Neural crest cell (in vitro differentiated cells): ENCODE results near the gene ZNF418. TPM values are rescaled to one million over a fixed set of nuclear protein-coding genes. Genes with fewer than 3 reads are reported as not detected.
A peak's percentile ranks its signal among the peaks of the same experiment; 100 is the strongest.
"Not testable (repeated sequence)": the region's sequence is repeated elsewhere in the genome, so short reads cannot be mapped to it uniquely, and the experiment has no call there.

Experiments used
- DNase-seq: peaks from one replicate; pipeline ENCODE4 v3.0.0; 2021; ENCODE audit warnings: low read depth, mixed read lengths, low spot score
- H3K27ac Mint-ChIP-seq: one replicate; pipeline ENCODE4 v1.8.0; 2021; ENCODE audit warnings: mild to moderate bottlenecking, mixed read lengths; ENCODE audit not compliant: unreplicated experiment
- H3K27me3 Mint-ChIP-seq: 2 replicates; pipeline ENCODE4 v1.8.0; 2021; ENCODE audit warnings: low read depth, mild to moderate bottlenecking, mixed read lengths
- H3K36me3 Mint-ChIP-seq: 2 replicates; pipeline ENCODE4 v1.8.0; 2021; ENCODE audit warnings: low read depth, mild to moderate bottlenecking, mixed read lengths
- H3K4me1 Mint-ChIP-seq: 2 replicates; pipeline ENCODE4 v1.8.0; 2021; ENCODE audit warnings: mixed read lengths
- H3K4me3 Mint-ChIP-seq: one replicate; pipeline ENCODE4 v1.8.0; 2021; ENCODE audit warnings: mild to moderate bottlenecking, mixed read lengths
- H3K9me3 Mint-ChIP-seq: 2 replicates; pipeline ENCODE4 v1.8.0; 2021; ENCODE audit warnings: mixed read lengths
- total RNA-seq: library from RNA; stranded (reverse); gene quantifications from 2 replicates; pipeline ENCODE4 v1.2.1, GENCODE V29; 2021
- TF ChIP-seq, protein P1 (sequence below): fragments of 200-600 bp; sonication (generic); conservative IDR thresholded peaks from 2 replicates; pipeline ENCODE4 v1.5.0; 2021; ENCODE audit warnings: antibody characterized with exemption, mild to moderate bottlenecking

ZNF418 gene
- total RNA-seq, 1 donor from 2014 or later: 21.7 TPM

DNA sequence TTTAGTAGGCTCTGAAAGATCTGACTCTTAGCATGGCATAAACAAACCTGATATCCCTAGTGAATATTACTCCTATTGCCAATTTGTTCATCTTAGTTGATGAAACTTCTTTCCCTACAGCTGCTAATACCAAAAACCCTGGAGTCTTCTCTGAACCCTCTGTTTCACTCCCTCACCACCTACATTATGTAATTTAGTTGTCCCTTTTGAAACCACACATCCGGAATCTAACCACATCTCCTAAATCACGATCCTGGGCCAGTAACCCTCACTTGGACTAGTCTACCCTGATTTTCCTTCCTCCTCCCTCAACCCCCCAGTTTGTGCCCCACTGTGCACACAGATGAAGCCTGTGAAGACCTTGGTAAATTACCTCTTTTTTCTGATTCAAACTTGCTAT, 11.1 kb upstream of the ZNF418 start:
- TF ChIP-seq, protein P1, sequence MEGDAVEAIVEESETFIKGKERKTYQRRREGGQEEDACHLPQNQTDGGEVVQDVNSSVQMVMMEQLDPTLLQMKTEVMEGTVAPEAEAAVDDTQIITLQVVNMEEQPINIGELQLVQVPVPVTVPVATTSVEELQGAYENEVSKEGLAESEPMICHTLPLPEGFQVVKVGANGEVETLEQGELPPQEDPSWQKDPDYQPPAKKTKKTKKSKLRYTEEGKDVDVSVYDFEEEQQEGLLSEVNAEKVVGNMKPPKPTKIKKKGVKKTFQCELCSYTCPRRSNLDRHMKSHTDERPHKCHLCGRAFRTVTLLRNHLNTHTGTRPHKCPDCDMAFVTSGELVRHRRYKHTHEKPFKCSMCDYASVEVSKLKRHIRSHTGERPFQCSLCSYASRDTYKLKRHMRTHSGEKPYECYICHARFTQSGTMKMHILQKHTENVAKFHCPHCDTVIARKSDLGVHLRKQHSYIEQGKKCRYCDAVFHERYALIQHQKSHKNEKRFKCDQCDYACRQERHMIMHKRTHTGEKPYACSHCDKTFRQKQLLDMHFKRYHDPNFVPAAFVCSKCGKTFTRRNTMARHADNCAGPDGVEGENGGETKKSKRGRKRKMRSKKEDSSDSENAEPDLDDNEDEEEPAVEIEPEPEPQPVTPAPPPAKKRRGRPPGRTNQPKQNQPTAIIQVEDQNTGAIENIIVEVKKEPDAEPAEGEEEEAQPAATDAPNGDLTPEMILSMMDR: no peak
- Mint-ChIP-seq H3K36me3 (peaks cover 62% of the 10 kb centered on the region), H3K4me1 (peaks cover 21% of the 10 kb centered on the region), H3K9me3 (peaks cover 47% of the 10 kb centered on the region), H3K4me3 (peak overlapping the region; percentile 67), H3K27me3 (peaks cover 3% of the 10 kb centered on the region), H3K27ac (no peak overlapping the region)
- DNase-seq: no peak

DNA sequence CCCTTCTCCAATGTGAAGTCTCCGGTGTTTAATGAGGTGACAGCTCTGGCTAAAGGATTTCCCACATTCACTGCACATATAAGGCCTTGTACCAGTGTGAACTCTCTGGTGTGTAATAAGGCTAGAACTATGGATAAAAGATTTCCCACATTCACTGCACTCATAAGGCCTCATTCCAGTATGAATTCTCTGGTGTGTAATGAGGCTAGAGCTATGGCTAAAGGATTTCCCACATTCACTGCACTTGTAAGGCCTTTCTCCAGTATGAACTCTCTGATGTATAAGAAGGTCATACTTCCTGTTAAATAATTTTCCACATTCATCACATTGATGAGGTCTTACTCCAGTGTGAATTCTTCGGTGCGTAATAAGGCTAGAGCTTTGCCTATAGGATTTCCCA, 6.4 kb upstream of the ZNF418 start:
- Mint-ChIP-seq H3K27me3 (no peaks in the 10 kb centered on the region), H3K4me1 (peaks cover 11% of the 10 kb centered on the region), H3K4me3 (peak overlapping the region; percentile 33), H3K9me3 (peaks cover 50% of the 10 kb centered on the region), H3K36me3 (peaks cover 75% of the 10 kb centered on the region), H3K27ac (no peak overlapping the region)
- TF ChIP-seq, protein P1: no peak
- DNase-seq: no peak

DNA sequence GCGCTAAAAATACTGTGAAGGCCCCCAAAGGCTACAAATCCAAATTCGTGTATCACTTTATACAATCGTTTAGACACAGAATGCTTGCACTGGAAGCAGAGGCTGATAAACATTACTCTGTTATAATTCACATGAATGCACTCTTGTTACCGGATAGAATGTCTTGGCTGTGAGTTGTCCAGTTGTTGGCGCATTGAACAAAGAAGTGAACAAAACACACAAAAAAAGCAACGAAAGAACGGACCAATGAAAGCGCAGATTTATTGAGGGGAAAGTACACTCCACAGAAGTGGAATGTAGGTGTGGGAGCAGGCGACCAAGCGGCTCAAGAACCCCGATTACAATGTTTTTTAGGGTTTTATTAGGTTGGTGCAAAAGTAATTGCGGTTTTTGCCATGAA, 529 bp upstream of the ZNF418 start:
- H3K4me1 Mint-ChIP-seq: peaks cover 12% of the 10 kb centered on the region
- H3K27me3 Mint-ChIP-seq: peaks cover 4% of the 10 kb centered on the region
- peaks cover 73% of the 10 kb centered on the region for H3K36me3 Mint-ChIP-seq
- H3K4me3 Mint-ChIP-seq: peak overlapping the region; percentile 100
- TF ChIP-seq, protein P1: no peak
- H3K27ac Mint-ChIP-seq: no peak overlapping the region
- H3K9me3 Mint-ChIP-seq: peaks cover 35% of the 10 kb centered on the region
- DNase-seq: no peak

DNA sequence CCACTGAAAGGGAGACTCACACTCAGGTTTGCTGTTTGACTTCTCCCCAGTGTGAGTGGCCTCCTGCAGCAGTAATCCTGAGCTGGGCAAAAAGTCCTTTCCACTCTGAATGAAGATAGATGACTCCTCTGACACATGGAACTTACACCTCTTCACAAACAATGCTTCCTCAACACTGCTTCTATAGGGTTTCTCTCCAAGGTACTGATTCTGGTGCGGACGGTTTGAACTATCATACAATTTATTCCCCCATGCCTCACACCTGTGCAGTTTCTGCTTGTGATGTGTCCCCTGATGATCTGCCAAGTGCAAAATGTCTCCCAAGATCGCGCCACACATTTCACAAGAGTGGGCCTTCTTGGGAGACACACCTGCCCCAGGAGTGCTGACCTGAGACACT, 7.6 kb downstream of the ZNF418 start:
- TF ChIP-seq, protein P1: no peak
- peak overlapping the region; percentile 65 for H3K4me3 Mint-ChIP-seq
- H3K36me3 Mint-ChIP-seq: peaks cover 88% of the 10 kb centered on the region
- H3K27me3 Mint-ChIP-seq: no peaks in the 10 kb centered on the region
- peaks cover 32% of the 10 kb centered on the region for H3K9me3 Mint-ChIP-seq
- H3K4me1 Mint-ChIP-seq: no peaks in the 10 kb centered on the region
- H3K27ac Mint-ChIP-seq: no peak overlapping the region
- no peak for DNase-seq

DNA sequence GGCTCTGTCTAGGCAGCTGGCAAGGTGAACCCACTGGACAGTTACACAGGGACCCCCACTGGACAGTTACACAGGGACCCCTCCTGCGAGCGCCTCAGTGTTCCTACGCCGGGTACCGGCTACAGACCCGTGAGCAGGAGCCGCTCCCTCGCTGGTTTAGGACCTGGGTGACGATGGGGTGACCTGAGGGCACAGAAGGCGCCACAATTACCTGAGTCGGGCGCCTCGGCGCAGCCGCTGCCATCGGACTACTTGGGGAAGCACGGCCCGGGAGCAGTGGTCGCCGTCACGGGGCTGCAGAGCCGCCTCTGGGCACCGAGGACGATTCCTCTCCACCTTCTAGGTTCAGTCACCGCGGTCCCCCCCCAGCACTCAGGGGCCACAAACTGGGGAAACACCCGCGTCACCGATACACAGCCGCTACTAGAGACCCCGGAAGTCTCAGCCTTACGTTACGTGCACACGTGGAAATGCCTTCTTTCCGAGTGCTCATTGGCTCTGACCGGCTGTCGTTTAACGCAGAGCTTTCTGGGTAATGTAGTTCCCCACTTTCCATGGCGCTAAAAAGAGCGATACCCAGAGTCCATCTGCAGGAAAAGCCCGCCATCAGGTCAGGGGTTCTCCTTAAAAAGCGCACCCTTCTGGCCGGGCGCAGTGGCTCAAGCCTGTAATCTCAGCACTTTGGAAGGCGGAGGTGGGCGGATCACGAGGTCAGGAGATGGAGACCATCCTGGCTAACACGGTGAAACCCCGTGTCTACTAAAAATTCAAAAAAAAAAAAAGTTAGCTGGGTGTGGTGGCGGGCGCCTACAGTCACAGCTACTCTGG, 18.8 kb downstream of the ZNF418 start, which contains the start of gene ZNF417:
Gene ZNF417, minus strand, starts transcription at position 425 of the 828 bp plus-strand sequence. Its CDS starts 181 bp downstream, at position 244.
- TF ChIP-seq, protein P1: peak; percentile 40
- not testable (repeated sequence) for H3K9me3 Mint-ChIP-seq
- peak within 1 kb of the TSS; percentile 96 for H3K27ac Mint-ChIP-seq

More for the DNA sequence above, 18.8 kb downstream of the ZNF418 start, which contains the start of gene ZNF417:
- H3K4me3 Mint-ChIP-seq: peak within 1 kb of the TSS; percentile 93
- peaks cover 59% of the 10 kb centered on the region for H3K36me3 Mint-ChIP-seq
- peak; percentile 68 for DNase-seq
- not testable (repeated sequence) for H3K27me3 Mint-ChIP-seq
- peaks cover 26% of the 10 kb centered on the region for H3K4me1 Mint-ChIP-seq
